ENCODE results near the gene TFIP11.

Gene TFIP11

GRCh38 chr22:26502688-26503561 lies 9.3 kb downstream of the TFIP11 start:
- peak; percentile 55 for DNase-seq

- DNase-seq, result no peak
Measured at GRCh38 chr22:26501996-26502395, 10.3 kb downstream of the TFIP11 start.

GRCh38 chr22:26499188-26499703 lies 13.0 kb downstream of the TFIP11 start:
- no peak for DNase-seq

- DNase-seq, result no peak
Measured at GRCh38 chr22:26496456-26496855, 15.8 kb downstream of the TFIP11 start.

- DNase-seq, result no peak
Measured at GRCh38 chr22:26494506-26494905, 17.8 kb downstream of the TFIP11 start.

GRCh38 chr22:26492220-26492619 lies 20.1 kb downstream of the TFIP11 start:
- DNase-seq, result no peak

- no peak for DNase-seq
Measured at GRCh38 chr22:26489447-26490036, 22.7 kb downstream of the TFIP11 start.

GRCh38 chr22:26487996-26488395 lies 24.3 kb downstream of the TFIP11 start:
- no peak for DNase-seq

GRCh38 chr22:26486394-26486793 lies 25.9 kb downstream of the TFIP11 start:
- DNase-seq, result no peak

GRCh38 chr22:26485806-26486390 lies 26.4 kb downstream of the TFIP11 start:
- DNase-seq, result no peak

- DNase-seq, result no peak
Measured at GRCh38 chr22:26485013-26485412, 27.3 kb downstream of the TFIP11 start.

GRCh38 chr22:26484360-26484706 lies 27.9 kb downstream of the TFIP11 start:
- peak; percentile 5 for DNase-seq

- peak; percentile 91 for DNase-seq
Measured at GRCh38 chr22:26483439-26484359, 28.6 kb downstream of the TFIP11 start, which contains the start of the genes HPS4 and SRRD. HPS4 (minus strand) TSS chr22:26483783; CDS start chr22:26481762, 2,021 bp downstream. SRRD (plus strand) TSS chr22:26483877; CDS start chr22:26483891, 14 bp downstream.

GRCh38 chr22:26483043-26483438 lies 29.2 kb downstream of the TFIP11 start:
- no peak for DNase-seq

GRCh38 chr22:26482161-26482560 lies 30.1 kb downstream of the TFIP11 start:
- DNase-seq, result no peak

GRCh38 chr22:26481694-26482093 lies 30.6 kb downstream of the TFIP11 start:
- no peak for DNase-seq

GRCh38 chr22:26481112-26481693 lies 31.1 kb downstream of the TFIP11 start:
- no peak for DNase-seq

GRCh38 chr22:26480611-26480932 lies 31.7 kb downstream of the TFIP11 start:
- DNase-seq, result no peak

- DNase-seq, result no peak
Measured at GRCh38 chr22:26479792-26480610, 32.3 kb downstream of the TFIP11 start.

- DNase-seq, result no peak
Measured at GRCh38 chr22:26479043-26479791, 33.1 kb downstream of the TFIP11 start.
